HK-2 (cell line): ENCODE measurements around the gene MIER2.
"Not testable (repeated sequence)": the region's sequence is repeated elsewhere in the genome, so short reads cannot be mapped to it uniquely, and the experiment has no call there.

Experiments used
- DNase-seq: peaks from one replicate; pipeline ENCODE4 v3.0.0-alpha.2; 2018; ENCODE audit not compliant: unreplicated experiment

The MIER2 gene

DNA sequence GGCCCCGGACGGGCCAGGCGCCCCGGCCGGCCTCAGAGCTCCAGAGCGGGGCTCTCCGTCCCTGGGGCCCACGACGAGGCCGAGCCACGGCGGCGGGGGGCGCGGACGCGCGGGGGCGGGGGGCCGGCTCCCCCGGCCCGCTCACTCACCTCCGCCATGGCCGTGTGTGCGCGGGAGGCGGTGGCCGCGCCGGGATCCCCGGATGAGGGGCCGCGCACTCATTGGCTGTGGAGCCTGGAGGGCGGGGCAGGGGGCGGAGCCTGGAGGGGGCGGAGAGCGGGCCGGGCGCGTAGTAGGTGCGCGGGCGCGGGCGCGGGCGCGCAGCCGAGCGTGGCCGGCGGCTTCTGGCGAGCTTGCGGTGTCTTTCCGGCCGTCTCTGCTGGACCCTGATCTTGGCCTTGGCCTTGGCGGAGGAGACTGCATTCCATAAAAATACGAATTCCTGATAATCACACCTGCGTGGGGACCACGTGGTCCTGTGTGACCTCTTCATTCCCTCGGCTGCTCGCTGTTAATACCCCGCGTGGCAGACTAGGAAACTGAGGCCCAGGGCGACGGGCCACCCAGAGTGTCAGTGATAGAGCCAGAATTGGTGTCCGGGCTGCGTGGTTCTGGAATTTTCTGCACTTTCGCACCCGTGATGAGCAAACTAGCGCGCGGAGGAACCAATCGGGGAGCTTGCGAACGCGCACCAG lies at the start of gene MIER2:
Gene MIER2, minus strand, starts transcription at position 172 of the 695 bp plus-strand sequence. Its CDS starts 14 bp downstream, at position 158.
- DNase-seq, result peak; percentile 62

DNA sequence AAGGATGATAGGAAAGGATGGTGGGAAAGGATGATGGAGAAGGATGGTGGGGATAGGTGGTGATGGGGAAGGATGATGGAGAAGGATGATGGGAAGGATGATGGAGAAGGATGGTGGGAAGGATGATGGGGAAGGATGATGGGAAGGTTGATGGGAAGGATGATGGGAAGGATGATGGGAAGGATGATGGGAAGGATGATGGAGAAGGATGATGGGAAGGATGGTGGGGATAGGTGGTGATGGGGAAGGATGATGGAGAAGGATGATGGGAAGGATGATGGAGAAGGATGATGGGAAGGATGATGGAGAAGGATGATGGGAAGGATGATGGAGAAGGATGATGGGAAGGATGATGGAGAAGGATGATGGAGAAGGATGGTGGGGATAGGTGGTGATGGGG lies 49.0 kb upstream of the MIER2 start:
- DNase-seq, result not testable (repeated sequence)

GRCh38 chr19:392375-392970 lies 47.9 kb upstream of the MIER2 start:
- DNase-seq, result no peak

GRCh38 chr19:391726-392374 lies 47.3 kb upstream of the MIER2 start:
- DNase-seq, result no peak

DNA sequence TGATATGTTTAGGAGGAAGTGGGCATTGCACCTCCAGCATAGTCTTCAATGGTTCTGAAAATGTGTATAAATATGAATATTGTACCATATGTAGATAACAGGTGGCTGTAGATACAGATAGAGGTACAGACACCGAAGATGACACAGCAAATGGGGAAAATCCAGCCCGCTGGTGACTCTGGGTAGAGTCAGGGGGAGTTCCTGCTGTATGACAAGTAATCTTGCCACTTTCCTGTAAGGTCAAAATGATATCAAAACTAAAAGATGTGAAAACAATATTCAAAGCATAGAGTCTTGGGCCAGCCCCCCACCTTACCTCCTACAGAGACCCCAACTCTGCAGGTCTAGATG lies 46.6 kb upstream of the MIER2 start:
- no peak for DNase-seq

DNA sequence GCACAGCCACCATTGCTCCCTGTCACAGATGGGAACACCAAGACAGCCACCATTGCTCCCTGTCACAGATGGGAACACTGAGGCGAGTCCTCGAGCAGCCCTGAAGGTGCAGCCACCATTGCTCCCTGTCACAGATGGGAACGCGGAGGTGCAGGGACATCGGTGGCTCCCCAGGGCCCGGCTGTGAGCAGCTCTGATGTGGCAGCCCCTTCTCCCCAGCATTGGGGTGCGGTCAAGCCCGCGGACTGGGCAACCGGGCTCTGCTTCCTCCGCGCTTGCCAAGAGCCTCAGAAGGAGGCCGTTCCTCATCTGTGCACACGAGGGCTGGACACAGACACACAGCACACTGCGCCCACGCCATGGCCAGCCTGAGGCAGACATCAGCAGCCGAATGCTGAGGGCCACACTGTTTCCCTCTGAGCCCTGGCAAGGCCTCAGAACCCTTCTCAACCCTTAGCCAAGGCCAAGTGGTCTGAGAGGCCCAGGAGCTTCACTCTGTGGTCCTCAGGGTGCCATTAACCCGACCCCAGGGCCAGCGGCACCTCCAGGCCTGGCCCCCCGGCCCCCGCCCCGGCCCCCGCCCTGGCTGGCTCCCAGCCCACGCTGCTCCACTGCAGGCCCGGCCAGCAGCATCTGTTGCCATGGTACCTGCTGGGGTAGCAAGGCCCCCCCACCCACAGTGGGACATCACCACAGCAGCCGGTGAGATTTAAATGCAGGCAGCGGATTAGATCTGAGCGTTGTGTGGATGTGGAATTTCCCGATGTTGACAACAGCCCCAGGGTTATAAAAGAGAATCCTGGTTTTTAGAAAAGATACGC lies 46.0 kb upstream of the MIER2 start:
- DNase-seq, result no peak

DNA sequence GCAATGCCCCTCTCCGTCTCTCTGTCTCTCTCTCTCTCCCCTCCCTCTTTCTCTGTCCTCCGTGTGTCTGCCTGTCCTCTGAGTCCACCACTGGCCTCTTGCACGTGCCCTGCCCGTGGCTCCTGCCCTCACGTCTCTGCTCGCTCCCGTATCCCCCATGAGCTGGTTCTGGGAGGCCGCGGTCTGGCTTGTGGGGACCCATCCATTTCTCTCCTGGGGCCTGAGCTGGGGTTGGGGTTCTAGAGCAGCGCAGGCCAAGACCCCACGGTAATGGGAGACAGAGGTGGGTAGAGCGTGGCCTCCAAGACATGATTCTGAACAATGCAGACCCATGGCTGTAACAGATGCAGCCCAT lies 45.3 kb upstream of the MIER2 start:
- DNase-seq, result no peak

DNA sequence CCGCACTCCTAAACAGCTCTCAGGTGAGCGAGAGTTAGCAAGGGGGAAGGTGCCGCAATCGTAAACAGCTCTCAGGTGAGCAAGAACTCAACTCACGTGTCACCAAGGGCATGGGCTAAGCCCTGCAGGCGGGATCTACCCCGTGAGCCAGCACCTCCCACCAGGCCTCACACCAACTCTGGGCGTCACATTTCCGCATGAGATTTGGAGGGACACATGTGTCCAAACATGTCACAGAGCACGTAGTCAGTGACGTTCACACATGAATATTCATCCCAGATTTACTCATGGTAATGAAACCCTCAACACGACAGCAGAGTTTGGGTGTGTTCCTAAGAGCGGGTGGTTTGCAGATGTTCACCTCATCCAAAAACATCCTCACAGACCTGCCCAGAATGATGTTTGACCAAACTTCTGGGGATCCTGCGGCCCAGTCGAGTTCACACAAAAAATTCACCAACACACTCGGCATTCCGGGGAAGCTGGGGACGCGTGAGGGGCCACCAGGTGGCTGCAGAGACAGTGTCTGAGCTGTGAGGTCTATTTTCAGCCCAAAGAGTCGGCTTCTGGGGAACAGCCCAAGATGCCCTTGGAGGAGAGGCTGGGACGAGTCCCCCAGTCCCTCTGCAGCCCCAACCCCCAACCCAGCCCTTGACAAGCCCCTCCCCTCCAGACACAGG lies 44.8 kb upstream of the MIER2 start:
- DNase-seq, result no peak

DNA sequence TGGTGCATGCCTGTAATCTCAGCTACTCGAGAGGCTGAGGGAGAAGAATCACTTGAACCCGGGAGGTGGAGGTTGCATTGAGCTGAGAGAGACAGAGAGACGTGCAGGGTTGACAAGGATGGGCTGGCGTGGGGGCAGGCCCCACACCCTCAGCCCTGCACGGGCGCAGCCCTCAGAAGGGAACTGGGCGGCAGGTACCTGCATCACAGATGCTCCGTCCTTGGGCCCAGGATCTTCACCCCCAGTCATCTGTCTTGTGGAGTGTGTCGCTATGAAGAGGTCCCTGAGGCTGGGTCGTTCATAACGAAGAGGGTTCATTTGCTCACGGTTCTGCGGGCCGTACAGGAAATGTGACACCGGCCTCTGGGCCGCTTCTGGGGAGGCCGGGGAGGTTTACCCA lies 44.1 kb upstream of the MIER2 start:
- DNase-seq, result no peak

- DNase-seq, result no peak
Observed at GRCh38 chr19:387777-388176, 43.2 kb upstream of the MIER2 start.

DNA sequence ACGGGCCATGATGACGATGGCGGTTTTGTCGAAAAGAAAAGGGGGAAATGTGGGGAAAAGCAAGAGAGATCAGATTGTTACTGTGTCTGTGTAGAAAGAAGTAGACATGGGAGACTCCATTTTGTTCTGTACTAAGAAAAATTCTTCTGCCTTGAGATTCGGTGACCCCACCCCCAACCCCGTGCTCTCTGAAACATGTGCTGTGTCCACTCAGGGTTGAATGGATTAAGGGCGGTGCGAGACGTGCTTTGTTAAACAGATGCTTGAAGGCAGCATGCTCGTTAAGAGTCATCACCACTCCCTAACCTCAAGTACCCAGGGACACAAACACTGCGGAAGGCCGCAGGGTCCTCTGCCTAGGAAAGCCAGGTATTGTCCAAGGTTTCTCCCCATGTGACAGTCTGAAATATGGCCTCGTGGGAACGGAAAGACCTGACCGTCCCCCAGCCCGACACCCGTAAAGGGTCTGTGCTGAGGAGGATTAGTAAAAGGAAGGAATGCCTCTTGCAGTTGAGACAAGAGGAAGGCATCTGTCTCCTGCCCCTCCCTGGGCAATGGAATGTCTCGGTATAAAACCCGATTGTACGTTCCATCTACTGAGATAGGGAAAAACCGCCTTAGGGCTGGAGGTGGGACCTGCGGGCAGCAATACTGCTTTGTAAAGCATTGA lies 42.2 kb upstream of the MIER2 start:
- DNase-seq, result not testable (repeated sequence)

DNA sequence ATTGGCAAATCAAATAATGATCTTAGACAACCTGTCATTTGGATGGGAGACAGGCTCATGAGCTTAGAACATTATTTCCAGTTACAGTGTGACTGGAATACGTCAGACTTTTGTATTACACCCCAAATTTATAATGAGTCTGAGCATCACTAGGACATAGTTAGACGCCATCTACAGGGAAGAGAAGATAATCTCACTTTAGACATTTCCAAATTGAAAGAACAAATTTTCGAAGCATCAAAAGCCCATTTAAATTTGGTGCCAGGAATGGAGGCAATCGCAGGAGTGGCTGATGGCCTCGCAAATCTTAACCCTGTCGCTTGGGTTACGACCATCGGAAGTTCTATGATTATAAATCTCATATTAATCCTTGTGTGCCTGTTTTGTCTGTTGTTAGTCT lies 41.6 kb upstream of the MIER2 start:
- DNase-seq, result not testable (repeated sequence)

DNA sequence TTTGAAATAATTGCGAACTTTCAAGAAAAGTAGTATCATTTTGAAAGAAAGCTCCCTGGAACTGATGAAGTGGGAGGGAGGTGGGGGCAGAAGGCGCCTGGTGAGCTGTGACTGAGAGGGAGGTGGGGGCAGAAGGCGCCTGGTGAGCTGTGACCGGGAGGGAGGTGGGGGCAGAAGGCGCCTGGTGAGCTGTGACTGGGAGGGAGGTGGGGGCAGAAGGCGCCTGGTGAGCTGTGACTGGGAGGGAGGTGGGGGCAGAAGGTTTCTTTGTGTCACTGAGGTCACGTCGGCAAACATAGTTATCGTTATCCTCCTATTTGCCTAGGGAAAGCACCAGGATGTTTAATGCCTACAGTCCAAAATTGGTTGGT lies 40.2 kb upstream of the MIER2 start:
- DNase-seq, result peak; percentile 69

GRCh38 chr19:383922-384798 lies 39.6 kb upstream of the MIER2 start:
- DNase-seq, result no peak

DNA sequence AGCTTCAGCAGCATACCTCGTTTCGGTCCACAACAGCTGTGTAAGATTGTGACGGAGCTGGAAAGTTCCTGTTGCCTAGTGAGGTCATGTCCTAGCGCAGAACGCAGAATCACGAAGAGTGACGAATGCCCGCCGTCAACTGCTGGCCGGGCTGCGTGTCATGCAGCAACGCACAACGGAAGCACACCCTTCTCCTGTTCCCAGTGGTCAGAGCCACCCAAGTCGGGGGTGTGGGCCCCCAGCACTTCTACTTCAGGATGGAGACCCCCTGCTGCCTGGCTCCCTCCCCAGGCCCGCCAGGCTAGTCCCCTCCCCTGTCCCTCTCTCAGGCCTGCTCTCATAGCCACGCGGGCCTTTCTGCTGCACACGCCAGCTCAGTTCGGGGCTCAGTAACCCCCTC lies 38.4 kb upstream of the MIER2 start:
- DNase-seq, result no peak

DNA sequence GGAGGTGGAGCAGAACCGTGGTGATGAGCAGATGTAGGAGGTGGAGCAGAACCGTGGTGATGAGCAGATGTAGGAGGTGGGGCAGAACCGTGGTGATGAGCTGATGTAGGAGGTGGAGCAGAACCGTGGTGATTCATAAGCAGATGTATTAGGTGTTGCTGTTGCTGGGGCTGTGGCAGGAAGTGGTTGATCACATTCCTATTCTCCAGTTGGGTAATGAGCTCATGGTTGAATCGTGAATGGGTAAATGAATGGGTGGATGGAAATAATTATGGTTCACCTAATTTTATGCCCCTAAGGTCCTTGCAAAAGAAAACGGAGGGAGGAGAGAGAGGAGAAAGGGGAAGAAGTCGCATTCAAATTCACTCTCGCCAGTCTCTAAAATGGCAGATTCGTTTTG lies 38.0 kb upstream of the MIER2 start:
- peak; percentile 54 for DNase-seq

DNA sequence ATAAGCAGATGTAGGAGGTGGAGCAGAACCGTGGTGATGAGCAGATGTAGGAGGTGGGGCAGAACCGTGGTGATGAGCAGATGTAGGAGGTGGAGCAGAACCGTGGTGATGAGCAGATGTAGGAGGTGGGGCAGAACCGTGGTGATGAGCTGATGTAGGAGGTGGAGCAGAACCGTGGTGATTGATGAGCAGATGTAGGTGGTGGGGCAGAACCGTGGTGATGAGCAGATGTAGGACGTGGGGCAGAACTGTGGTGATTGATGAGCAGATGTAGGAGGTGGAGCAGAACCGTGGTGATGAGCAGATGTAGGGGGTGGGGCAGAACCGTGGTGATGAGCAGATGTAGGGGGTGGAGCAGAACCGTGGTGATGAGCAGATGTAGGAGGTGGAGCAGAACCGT lies 37.3 kb upstream of the MIER2 start:
- DNase-seq, result not testable (repeated sequence)

DNA sequence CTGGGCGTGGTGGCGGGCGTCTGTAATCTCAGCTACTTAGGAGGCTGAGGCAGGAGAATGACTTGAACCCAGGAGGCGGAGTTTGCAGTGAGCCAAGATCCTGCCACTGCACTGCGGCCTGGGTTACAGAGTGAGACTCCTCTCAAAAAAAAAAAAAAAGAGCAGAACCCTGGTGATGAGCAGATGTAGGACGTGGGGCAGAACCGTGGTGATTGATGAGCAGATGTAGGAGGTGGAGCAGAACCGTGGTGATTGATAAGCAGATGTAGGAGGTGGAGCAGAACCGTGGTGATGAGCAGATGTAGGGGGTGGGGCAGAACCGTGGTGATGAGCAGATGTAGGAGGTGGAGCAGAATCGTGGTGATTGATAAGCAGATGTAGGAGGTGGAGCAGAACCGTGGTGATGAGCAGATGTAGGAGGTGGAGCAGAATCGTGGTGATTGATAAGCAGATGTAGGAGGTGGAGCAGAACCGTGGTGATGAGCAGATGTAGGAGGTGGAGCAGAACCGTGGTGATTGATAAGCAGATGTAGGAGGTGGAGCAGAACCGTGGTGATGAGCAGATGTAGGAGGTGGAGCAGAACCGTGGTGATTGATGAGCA lies 36.1 kb upstream of the MIER2 start:
- DNase-seq, result not testable (repeated sequence)

DNA sequence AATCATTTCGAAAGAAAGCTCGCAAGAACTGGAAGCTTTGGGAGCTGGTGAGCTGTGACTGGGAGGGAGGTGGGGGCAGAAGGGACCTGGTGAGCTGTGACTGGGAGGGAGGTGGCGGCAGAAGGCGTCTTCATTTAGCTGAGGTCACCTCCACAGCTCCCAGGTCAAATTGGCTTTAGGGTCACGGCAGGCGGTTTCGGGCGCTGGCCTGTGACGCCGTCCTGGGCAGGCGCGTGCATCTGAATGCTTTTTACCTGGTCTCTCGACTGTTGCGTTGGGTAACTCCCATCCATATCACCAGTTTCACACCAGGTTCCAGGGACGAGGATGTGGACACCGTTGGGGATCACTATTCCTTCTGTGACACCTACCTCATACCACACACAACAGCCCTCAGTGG lies 35.2 kb upstream of the MIER2 start:
- DNase-seq, result no peak

DNA sequence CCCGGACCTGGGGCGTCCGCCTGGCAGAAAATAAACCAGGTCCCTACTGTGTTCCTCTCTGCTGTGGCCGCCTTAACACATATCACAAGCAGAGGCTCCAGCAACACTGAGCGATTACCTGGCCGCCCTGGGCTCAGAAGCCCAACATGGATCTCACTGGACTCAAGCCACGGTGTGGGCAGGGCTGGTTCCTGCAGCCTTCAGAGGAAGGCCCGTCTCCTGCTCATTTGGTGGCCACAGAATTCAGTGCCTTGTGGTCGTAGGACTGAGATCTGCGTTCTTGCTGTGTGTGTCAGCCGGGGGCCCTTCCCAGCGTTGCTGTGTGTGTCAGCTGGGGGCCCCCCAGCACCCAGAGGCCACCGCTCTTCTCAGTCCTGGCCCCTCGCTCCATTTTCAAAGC lies 34.1 kb upstream of the MIER2 start:
- no peak for DNase-seq
